ENCODE results near the gene AKR7A2. TPM values are rescaled to one million over a fixed set of nuclear protein-coding genes. Genes with fewer than 3 reads are reported as not detected.
A peak's percentile ranks its signal among the peaks of the same experiment; 100 is the strongest.

Gene AKR7A2
- total RNA-seq, 1 donor from 2014 or later: 30.3 TPM

GRCh38 chr1:19348441-19349198 lies 36.7 kb upstream of the AKR7A2 start:
- Mint-ChIP-seq H3K36me3 (ENCODE audit: low read depth, unreplicated experiment) (peaks cover 8% of the 10 kb centered on the region), H3K4me1 (ENCODE audit: low read depth, unreplicated experiment) (peaks cover 4% of the 10 kb centered on the region), H3K4me3 (ENCODE audit: unreplicated experiment) (no peak overlapping the region), H3K27ac (ENCODE audit: unreplicated experiment) (no peak overlapping the region), H3K9me3 (ENCODE audit: unreplicated experiment) (no peaks in the 10 kb centered on the region), H3K27me3 (ENCODE audit: low read depth, unreplicated experiment) (no peaks in the 10 kb centered on the region)
- FAIRE-seq (no peak), DNase-seq (ENCODE audit: low read depth) (no peak)
- H2AFZ ChIP-seq (ENCODE audit: low read depth, low read length): no peak overlapping the region
- no peak overlapping the region for H3K4me3 ChIP-seq (ENCODE audit: insufficient read depth, low read depth, low read length)
- no peak overlapping the region for H3K27ac ChIP-seq (ENCODE audit: low read depth, low read length)
- peaks cover 79% of the 10 kb centered on the region for H4K20me1 ChIP-seq (ENCODE audit: insufficient read depth, low read length)
- H3K79me2 ChIP-seq (ENCODE audit: insufficient read depth, low read length): peaks cover 15% of the 10 kb centered on the region
- no peak overlapping the region for H3K4me2 ChIP-seq (ENCODE audit: low read length)
- no peaks in the 10 kb centered on the region for H3K27me3 ChIP-seq (ENCODE audit: insufficient read depth, low read length)
- TF ChIP-seq CTCF (IDR thresholded peaks at IDR 0.05; ENCODE audit: insufficient read depth, low read depth, low read length) (no peak), EZH2 (IDR thresholded peaks at IDR 0.05; ENCODE audit: insufficient read depth, low read length) (no peak)
- no peak overlapping the region for H3K9ac ChIP-seq (ENCODE audit: low read length)
- H3K36me3 ChIP-seq (ENCODE audit: insufficient read depth, low read length): peaks cover 29% of the 10 kb centered on the region
- no peaks in the 10 kb centered on the region for H3K4me1 ChIP-seq (ENCODE audit: insufficient read depth, low read length)
- H3K9me3 ChIP-seq (ENCODE audit: insufficient read depth, low read depth, low read length): no peaks in the 10 kb centered on the region

GRCh38 chr1:19347533-19348172 lies 35.7 kb upstream of the AKR7A2 start:
- H3K79me2 ChIP-seq (ENCODE audit: insufficient read depth, low read length): peaks cover 8% of the 10 kb centered on the region
- no peak overlapping the region for H3K9ac ChIP-seq (ENCODE audit: low read length)
- H3K4me3 ChIP-seq (ENCODE audit: insufficient read depth, low read depth, low read length): no peak overlapping the region
- H3K36me3 ChIP-seq (ENCODE audit: insufficient read depth, low read length): peaks cover 26% of the 10 kb centered on the region
- Mint-ChIP-seq H3K27me3 (ENCODE audit: low read depth, unreplicated experiment) (no peaks in the 10 kb centered on the region), H3K9me3 (ENCODE audit: unreplicated experiment) (no peaks in the 10 kb centered on the region), H3K4me3 (ENCODE audit: unreplicated experiment) (no peak overlapping the region), H3K4me1 (ENCODE audit: low read depth, unreplicated experiment) (no peaks in the 10 kb centered on the region), H3K27ac (ENCODE audit: unreplicated experiment) (no peak overlapping the region), H3K36me3 (ENCODE audit: low read depth, unreplicated experiment) (peaks cover 9% of the 10 kb centered on the region)
- no peaks in the 10 kb centered on the region for H3K4me1 ChIP-seq (ENCODE audit: insufficient read depth, low read length)
- peaks cover 74% of the 10 kb centered on the region for H4K20me1 ChIP-seq (ENCODE audit: insufficient read depth, low read length)
- H2AFZ ChIP-seq (ENCODE audit: low read depth, low read length): no peak overlapping the region
- no peak overlapping the region for H3K27ac ChIP-seq (ENCODE audit: low read depth, low read length)
- TF ChIP-seq EZH2 (IDR thresholded peaks at IDR 0.05; ENCODE audit: insufficient read depth, low read length): no peak
- no peak for TF ChIP-seq CTCF (IDR thresholded peaks at IDR 0.05; ENCODE audit: insufficient read depth, low read depth, low read length)
- H3K4me2 ChIP-seq (ENCODE audit: low read length): no peak overlapping the region
- DNase-seq (ENCODE audit: low read depth) (no peak), FAIRE-seq (no peak)
- H3K9me3 ChIP-seq (ENCODE audit: insufficient read depth, low read depth, low read length): no peaks in the 10 kb centered on the region
- no peaks in the 10 kb centered on the region for H3K27me3 ChIP-seq (ENCODE audit: insufficient read depth, low read length)

DNA sequence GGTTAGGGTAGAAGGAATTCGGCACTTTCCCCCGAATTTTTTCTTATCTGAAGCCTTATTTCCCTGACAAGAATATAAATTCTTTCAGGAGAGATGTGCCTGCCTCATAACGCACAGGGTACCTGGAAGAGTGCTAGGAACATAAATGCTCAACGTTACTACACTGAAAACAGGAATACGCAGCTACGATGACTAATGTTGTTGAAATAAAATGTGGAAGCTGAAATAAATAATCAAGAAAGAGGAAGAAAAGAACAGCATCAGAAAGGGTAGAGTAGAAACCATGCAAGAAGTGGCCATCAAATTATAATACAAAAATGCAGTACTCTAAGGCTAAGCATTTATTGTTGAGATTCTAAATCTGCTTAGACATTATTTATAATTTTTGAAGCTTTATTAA lies 34.1 kb upstream of the AKR7A2 start:
- no peak for FAIRE-seq
- Histone ChIP-seq H3K4me2 (ENCODE audit: low read length) (no peak overlapping the region), H3K27ac (ENCODE audit: low read depth, low read length) (no peak overlapping the region), H3K9me3 (ENCODE audit: insufficient read depth, low read depth, low read length) (no peaks in the 10 kb centered on the region), H3K9ac (ENCODE audit: low read length) (no peak overlapping the region), H3K4me3 (ENCODE audit: insufficient read depth, low read depth, low read length) (no peak overlapping the region), H3K27me3 (ENCODE audit: insufficient read depth, low read length) (no peaks in the 10 kb centered on the region), H3K36me3 (ENCODE audit: insufficient read depth, low read length) (peaks cover 20% of the 10 kb centered on the region), H3K79me2 (ENCODE audit: insufficient read depth, low read length) (peaks cover 5% of the 10 kb centered on the region), H3K4me1 (ENCODE audit: insufficient read depth, low read length) (no peaks in the 10 kb centered on the region), H4K20me1 (ENCODE audit: insufficient read depth, low read length) (peaks cover 73% of the 10 kb centered on the region), H2AFZ (ENCODE audit: low read depth, low read length) (no peak overlapping the region)
- Mint-ChIP-seq H3K9me3 (ENCODE audit: unreplicated experiment) (no peaks in the 10 kb centered on the region), H3K4me1 (ENCODE audit: low read depth, unreplicated experiment) (peaks cover 3% of the 10 kb centered on the region), H3K36me3 (ENCODE audit: low read depth, unreplicated experiment) (peaks cover 11% of the 10 kb centered on the region), H3K4me3 (ENCODE audit: unreplicated experiment) (no peak overlapping the region), H3K27me3 (ENCODE audit: low read depth, unreplicated experiment) (no peaks in the 10 kb centered on the region), H3K27ac (ENCODE audit: unreplicated experiment) (peak overlapping the region; percentile 4)
- DNase-seq (ENCODE audit: low read depth): no peak
- TF ChIP-seq CTCF (IDR thresholded peaks at IDR 0.05; ENCODE audit: insufficient read depth, low read depth, low read length) (no peak), EZH2 (IDR thresholded peaks at IDR 0.05; ENCODE audit: insufficient read depth, low read length) (no peak)
